HG03064 (cell line): ENCODE data around the gene RALBP1.

Source experiments
- ATAC-seq: cut with Tn5 transposase; IDR thresholded peaks from one replicate; pipeline ENCODE4 v1.9.1; 2021; ENCODE audit warnings: low read depth; ENCODE audit not compliant: unreplicated experiment

RALBP1 gene

GRCh38 chr18:9578306-9578705 lies 103.0 kb downstream of the RALBP1 start:
- ATAC-seq, result no peak

GRCh38 chr18:9581667-9582066 lies 106.4 kb downstream of the RALBP1 start:
- ATAC-seq, result no peak

GRCh38 chr18:9586814-9587213 lies 111.5 kb downstream of the RALBP1 start:
- ATAC-seq, result no peak
